ENCODE measurements around the gene RGS7. TPM values are rescaled to one million over a fixed set of nuclear protein-coding genes. Genes with fewer than 3 reads are reported as not detected.
"Not testable (repeated sequence)": the region's sequence is repeated elsewhere in the genome, so short reads cannot be mapped to it uniquely, and the experiment has no call there.

RGS7 gene
- total RNA-seq, 2 experiments from 2014 or later, result not detected

GRCh38 chr1:240909701-240910457 lies 447.1 kb downstream of the RGS7 start:
- no peaks in the 10 kb centered on the region for H3K9me2 ChIP-seq (ENCODE audit: insufficient read depth, low read length)
- peak overlapping the region; percentile 56 for H3K4me3 ChIP-seq (ENCODE audit: low read depth, low read length, poor library complexity, severe bottlenecking)
- no TSS peak for BruUV-seq (replicated peaks)
- TF ChIP-seq CTCF (conservative IDR thresholded peaks at IDR 0.05; ENCODE audit: low read length) (no peak), EZH2phosphoT487 (IDR thresholded peaks at IDR 0.05; ENCODE audit: borderline replicate concordance, low read depth, low read length) (no peak)
- POLR2A ChIA-PET, result interaction anchor here (0.9 to 1.5 kb wide), 2 partner anchors 11 to 17 kb away, joined by 3 read pairs; no protein-coding TSS in a partner anchor
- no peaks in the 10 kb centered on the region for H3K36me3 ChIP-seq (ENCODE audit: insufficient read depth, low read length)
- H3K4me2 ChIP-seq (ENCODE audit: low read length), result peak overlapping the region; percentile 82
- H4K20me1 ChIP-seq (ENCODE audit: insufficient read depth, low read length), result no peaks in the 10 kb centered on the region
- H2AFZ ChIP-seq (ENCODE audit: low read length), result peak overlapping the region; percentile 77
- H3K27ac ChIP-seq (ENCODE audit: low read depth, low read length, poor library complexity, severe bottlenecking), result peak overlapping the region; percentile 94
- CTCF ChIA-PET (ENCODE audit: unreplicated experiment), result no interaction called here
- intact Hi-C loops (cut with micrococcal nuclease; ENCODE audit: unreplicated experiment), result no loop called here
- no peaks in the 10 kb centered on the region for H3K79me2 ChIP-seq (ENCODE audit: insufficient read depth, low read depth, low read length)
- peak; percentile 91 for DNase-seq (ENCODE audit: low spot score)
- H3K4me1 ChIP-seq (ENCODE audit: insufficient read depth, low read length, poor library complexity, severe bottlenecking), result peaks cover 41% of the 10 kb centered on the region
- no peaks in the 10 kb centered on the region for H3K9me3 ChIP-seq (ENCODE audit: low read length)

DNA sequence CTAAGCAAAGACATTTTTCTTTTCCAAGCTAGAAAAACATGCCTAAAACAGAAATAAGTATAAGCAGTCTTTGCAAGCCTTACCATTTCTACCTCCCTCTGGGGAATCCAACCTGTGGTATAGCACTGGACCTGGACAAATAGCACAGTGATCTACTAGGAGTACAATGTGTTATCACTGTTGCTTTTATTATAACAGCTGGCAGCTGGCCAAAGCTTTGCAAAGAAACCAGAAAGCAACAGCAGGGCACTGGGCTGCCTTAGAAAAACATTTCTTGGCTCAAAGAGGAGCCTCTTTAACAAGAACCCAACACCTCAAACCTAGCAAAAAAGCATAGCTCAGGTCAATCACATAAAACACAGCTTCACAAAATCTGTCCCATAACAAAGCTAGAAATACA lies 450.5 kb downstream of the RGS7 start:
- Histone ChIP-seq H3K4me2 (ENCODE audit: low read length) (peak overlapping the region; percentile 21; the same call in 1 of the 2 replicates), H4K20me1 (ENCODE audit: insufficient read depth, low read length) (no peaks in the 10 kb centered on the region), H3K36me3 (ENCODE audit: insufficient read depth, low read length) (no peaks in the 10 kb centered on the region), H3K4me3 (ENCODE audit: low read depth, low read length, poor library complexity, severe bottlenecking) (no peak overlapping the region), H3K79me2 (ENCODE audit: insufficient read depth, low read depth, low read length) (no peaks in the 10 kb centered on the region), H3K4me1 (ENCODE audit: insufficient read depth, low read length, poor library complexity, severe bottlenecking) (peaks cover 38% of the 10 kb centered on the region), H2AFZ (ENCODE audit: low read length) (0 out of 2 replicates have a peak overlapping the region, but pooled peaks have one; percentile 22), H3K9me2 (ENCODE audit: insufficient read depth, low read length) (no peaks in the 10 kb centered on the region), H3K27ac (ENCODE audit: low read depth, low read length, poor library complexity, severe bottlenecking) (no peak overlapping the region), H3K9me3 (ENCODE audit: low read length) (no peaks in the 10 kb centered on the region)
- POLR2A ChIA-PET, result no interaction called here
- DNase-seq (ENCODE audit: low spot score), result peak; percentile 39
- intact Hi-C loops (cut with micrococcal nuclease; ENCODE audit: unreplicated experiment), result no loop called here
- BruUV-seq (replicated peaks), result no TSS peak
- CTCF ChIA-PET (ENCODE audit: unreplicated experiment), result no interaction called here
- TF ChIP-seq EZH2phosphoT487 (IDR thresholded peaks at IDR 0.05; ENCODE audit: borderline replicate concordance, low read depth, low read length), result no peak
- TF ChIP-seq CTCF (conservative IDR thresholded peaks at IDR 0.05; ENCODE audit: low read length), result no peak

- H4K20me1 ChIP-seq (ENCODE audit: insufficient read depth, low read length), result no peaks in the 10 kb centered on the region
- intact Hi-C loops (cut with micrococcal nuclease; ENCODE audit: unreplicated experiment), result no loop called here
- no peak overlapping the region for H3K4me3 ChIP-seq (ENCODE audit: low read depth, low read length, poor library complexity, severe bottlenecking)
- no peak overlapping the region for H3K4me2 ChIP-seq (ENCODE audit: low read length)
- peaks cover 26% of the 10 kb centered on the region for H3K4me1 ChIP-seq (ENCODE audit: insufficient read depth, low read length, poor library complexity, severe bottlenecking)
- no peak overlapping the region for H3K27ac ChIP-seq (ENCODE audit: low read depth, low read length, poor library complexity, severe bottlenecking)
- POLR2A ChIA-PET, result no interaction called here
- CTCF ChIA-PET (ENCODE audit: unreplicated experiment), result no interaction called here
- TF ChIP-seq EZH2phosphoT487 (IDR thresholded peaks at IDR 0.05; ENCODE audit: borderline replicate concordance, low read depth, low read length), result no peak
- no peak for TF ChIP-seq CTCF (conservative IDR thresholded peaks at IDR 0.05; ENCODE audit: low read length)
- no peak for DNase-seq (ENCODE audit: low spot score)
- H3K9me3 ChIP-seq (ENCODE audit: low read length), result no peaks in the 10 kb centered on the region
- no peak overlapping the region for H2AFZ ChIP-seq (ENCODE audit: low read length)
- H3K36me3 ChIP-seq (ENCODE audit: insufficient read depth, low read length), result no peaks in the 10 kb centered on the region
- no TSS peak for BruUV-seq (replicated peaks)
- H3K9me2 ChIP-seq (ENCODE audit: insufficient read depth, low read length), result no peaks in the 10 kb centered on the region
- H3K79me2 ChIP-seq (ENCODE audit: insufficient read depth, low read depth, low read length), result no peaks in the 10 kb centered on the region
Measured at GRCh38 chr1:240905225-240905765, 451.7 kb downstream of the RGS7 start.

- POLR2A ChIA-PET; H3K9me2 ChIP-seq (ENCODE audit: insufficient read depth, low read length); H2AFZ ChIP-seq (ENCODE audit: low read length); H4K20me1 ChIP-seq (ENCODE audit: insufficient read depth, low read length); H3K4me1 ChIP-seq (ENCODE audit: insufficient read depth, low read length, poor library complexity, severe bottlenecking); H3K36me3 ChIP-seq (ENCODE audit: insufficient read depth, low read length); H3K4me3 ChIP-seq (ENCODE audit: low read depth, low read length, poor library complexity, severe bottlenecking); H3K9me3 ChIP-seq (ENCODE audit: low read length); CTCF ChIA-PET (ENCODE audit: unreplicated experiment); DNase-seq (ENCODE audit: low spot score); H3K4me2 ChIP-seq (ENCODE audit: low read length); BruUV-seq (replicated peaks); H3K27ac ChIP-seq (ENCODE audit: low read depth, low read length, poor library complexity, severe bottlenecking); intact Hi-C loops (cut with micrococcal nuclease; ENCODE audit: unreplicated experiment); H3K79me2 ChIP-seq (ENCODE audit: insufficient read depth, low read depth, low read length): not testable (repeated sequence)
Measured at GRCh38 chr1:240895424-240895823, 461.6 kb downstream of the RGS7 start.
